ENCODE data around the gene EFCAB9. TPM values are rescaled to one million over a fixed set of nuclear protein-coding genes. Genes with fewer than 3 reads are reported as not detected.

The EFCAB9 gene
- total and polyA plus RNA-seq, 2 donors, result not detected

DNA sequence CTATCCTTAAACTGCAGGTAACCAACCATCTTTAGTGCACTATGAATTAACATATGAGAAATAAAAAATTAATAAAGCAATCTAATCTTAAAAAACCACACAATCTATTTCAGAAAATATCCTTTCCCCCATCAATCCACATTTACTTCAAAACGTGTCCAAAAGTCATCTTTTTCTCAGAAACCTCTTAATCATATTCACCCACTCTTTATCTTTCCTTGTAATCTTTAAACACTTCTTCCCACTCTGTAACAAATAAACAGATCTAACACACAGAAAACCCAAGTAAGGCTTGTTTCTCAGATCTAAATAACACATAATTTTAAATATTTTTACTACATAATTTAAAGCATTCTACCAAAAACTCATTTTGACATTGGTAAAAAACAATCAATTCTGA is 44.4 kb downstream of the EFCAB9 start:
- Histone ChIP-seq H3K27me3 (ENCODE audit: control insufficient read depth in 2 of 2, insufficient read depth in 1 of 2, low read length in 1 of 2) (no peaks in the 10 kb centered on the region), H3K27ac (ENCODE audit: low read depth in 1 of 2, low read length in 1 of 2) (no peak overlapping the region), H3K9me3 (ENCODE audit: control insufficient read depth in 2 of 2, insufficient read depth in 1 of 2, low read length in 1 of 2) (no peaks in the 10 kb centered on the region), H3K36me3 (ENCODE audit: control insufficient read depth in 2 of 2, insufficient read depth in 2 of 2, low read length in 1 of 2) (peaks cover 0 to 4% of the 10 kb centered on the region in 2 donors), H3K4me3 (ENCODE audit: low read length in 2 of 2) (no peak overlapping the region), H3K4me1 (ENCODE audit: control insufficient read depth in 2 of 2, insufficient read depth in 2 of 2, low read length in 2 of 2) (no peaks in the 10 kb centered on the region)
- DNase-seq (ENCODE audit: low read depth in 6 of 9, low spot score in 9 of 9), result no peak
- 10% methylated on average over 1 of the region's 1 CpG for WGBS

DNA sequence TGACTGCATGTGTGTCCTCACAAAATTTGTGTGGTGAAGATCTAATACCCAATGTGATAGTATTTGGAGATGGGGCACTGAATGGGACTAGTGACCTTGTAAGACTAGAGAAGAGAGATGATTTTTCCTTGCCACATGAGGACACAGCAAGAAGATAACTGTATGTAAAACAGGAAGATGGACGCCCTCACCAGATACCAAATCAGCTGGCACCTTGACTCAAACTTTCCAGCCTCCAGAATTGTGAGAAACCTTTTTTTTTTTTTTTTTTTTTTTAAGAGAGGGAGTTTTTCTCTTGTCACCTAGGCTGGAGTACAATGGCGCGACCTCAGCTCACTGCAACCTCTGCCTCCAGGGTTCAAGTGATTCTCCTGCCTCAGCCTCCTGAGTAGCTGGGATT is 49.3 kb downstream of the EFCAB9 start:
- DNase-seq (ENCODE audit: low read depth in 6 of 9, low spot score in 9 of 9), result no peak
- Histone ChIP-seq H3K36me3 (ENCODE audit: control insufficient read depth in 2 of 2, insufficient read depth in 2 of 2, low read length in 1 of 2) (no peaks in the 10 kb centered on the region), H3K9me3 (ENCODE audit: control insufficient read depth in 2 of 2, insufficient read depth in 1 of 2, low read length in 1 of 2) (no peaks in the 10 kb centered on the region), H3K4me1 (ENCODE audit: control insufficient read depth in 2 of 2, insufficient read depth in 2 of 2, low read length in 2 of 2) (no peaks in the 10 kb centered on the region), H3K4me3 (ENCODE audit: low read length in 2 of 2) (no peak overlapping the region), H3K27me3 (ENCODE audit: control insufficient read depth in 2 of 2, insufficient read depth in 1 of 2, low read length in 1 of 2) (no peaks in the 10 kb centered on the region), H3K27ac (ENCODE audit: low read depth in 1 of 2, low read length in 1 of 2) (no peak overlapping the region)
- 97% methylated on average over 3 of the region's 3 CpGs for WGBS

DNA sequence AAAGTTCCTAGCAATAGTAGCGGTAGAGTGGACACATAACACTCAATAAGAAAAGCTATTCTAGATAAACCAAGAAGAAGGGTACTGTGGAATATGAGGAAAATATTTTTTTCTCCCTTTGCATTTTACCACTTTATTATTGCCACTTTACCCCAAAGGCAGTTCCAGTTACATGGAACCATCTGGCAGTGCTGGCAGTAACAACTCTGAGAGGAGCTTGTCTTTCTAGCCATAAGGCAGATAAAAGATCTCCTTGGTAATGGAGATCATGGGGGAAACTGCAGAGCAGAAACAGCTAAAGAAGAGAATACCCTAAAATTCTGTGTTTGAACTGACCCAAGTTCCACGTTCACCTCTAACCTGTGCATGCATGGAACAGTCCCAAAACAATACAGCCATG is 51.1 kb downstream of the EFCAB9 start:
- H3K36me3 ChIP-seq (ENCODE audit: control insufficient read depth in 2 of 2, insufficient read depth in 2 of 2, low read length in 1 of 2), result no peaks in the 10 kb centered on the region
- no peak overlapping the region for H3K4me3 ChIP-seq (ENCODE audit: low read length in 2 of 2)
- H3K4me1 ChIP-seq (ENCODE audit: control insufficient read depth in 2 of 2, insufficient read depth in 2 of 2, low read length in 2 of 2), result no peaks in the 10 kb centered on the region
- 72% methylated on average over 2 of the region's 2 CpGs for WGBS
- no peak overlapping the region for H3K27ac ChIP-seq (ENCODE audit: low read depth in 1 of 2, low read length in 1 of 2)
- DNase-seq (ENCODE audit: low read depth in 6 of 9, low spot score in 9 of 9), result no peak
- no peaks in the 10 kb centered on the region for H3K27me3 ChIP-seq (ENCODE audit: control insufficient read depth in 2 of 2, insufficient read depth in 1 of 2, low read length in 1 of 2)
- H3K9me3 ChIP-seq (ENCODE audit: control insufficient read depth in 2 of 2, insufficient read depth in 1 of 2, low read length in 1 of 2), result no peaks in the 10 kb centered on the region

DNA sequence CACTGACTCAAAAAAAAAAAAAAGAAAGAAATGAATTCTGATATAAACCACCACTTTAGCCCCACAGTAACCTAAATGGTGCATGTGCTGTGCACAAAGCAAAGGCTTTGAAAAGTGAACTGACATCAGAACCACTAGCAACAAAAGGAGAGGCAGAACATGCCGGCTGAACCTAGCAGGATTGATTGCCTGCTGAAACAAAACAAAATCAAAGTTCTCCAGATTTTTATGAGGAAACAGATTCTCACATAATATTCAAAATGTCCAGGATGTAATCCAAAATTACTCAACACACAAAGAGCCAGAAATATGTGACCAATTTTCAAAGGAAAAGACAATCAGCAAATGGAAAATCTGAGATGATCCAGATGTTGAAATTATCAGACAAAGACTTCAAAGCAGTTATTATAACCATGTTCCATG is 51.7 kb downstream of the EFCAB9 start:
- 96% methylated on average over 1 of the region's 1 CpG for WGBS
- Histone ChIP-seq H3K36me3 (ENCODE audit: control insufficient read depth in 2 of 2, insufficient read depth in 2 of 2, low read length in 1 of 2) (no peaks in the 10 kb centered on the region), H3K27ac (ENCODE audit: low read depth in 1 of 2, low read length in 1 of 2) (no peak overlapping the region), H3K4me1 (ENCODE audit: control insufficient read depth in 2 of 2, insufficient read depth in 2 of 2, low read length in 2 of 2) (no peaks in the 10 kb centered on the region), H3K9me3 (ENCODE audit: control insufficient read depth in 2 of 2, insufficient read depth in 1 of 2, low read length in 1 of 2) (no peaks in the 10 kb centered on the region), H3K4me3 (ENCODE audit: low read length in 2 of 2) (no peak overlapping the region), H3K27me3 (ENCODE audit: control insufficient read depth in 2 of 2, insufficient read depth in 1 of 2, low read length in 1 of 2) (no peaks in the 10 kb centered on the region)
- DNase-seq (ENCODE audit: low read depth in 6 of 9, low spot score in 9 of 9), result no peak

DNA sequence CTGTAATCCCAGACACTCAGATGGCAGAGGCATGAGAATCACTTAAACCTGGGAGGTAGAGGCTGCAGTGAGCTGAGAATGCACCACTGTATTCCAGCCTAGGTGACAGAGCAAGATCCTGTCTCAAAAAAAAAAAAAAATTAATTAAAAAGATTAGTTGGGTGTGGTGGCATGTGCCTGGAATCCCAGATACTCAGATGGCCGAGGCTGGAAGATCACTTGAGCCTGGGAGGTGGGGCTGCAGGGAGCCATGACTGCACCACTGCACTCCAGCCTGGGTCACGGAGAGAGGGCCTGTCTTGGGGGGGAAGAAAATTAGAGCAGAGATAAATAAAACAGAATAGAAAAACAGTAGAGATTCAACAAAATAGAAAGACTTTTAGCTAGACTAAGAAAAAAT is 54.7 kb downstream of the EFCAB9 start:
- no peak for DNase-seq (ENCODE audit: low read depth in 6 of 9, low spot score in 9 of 9)
- Histone ChIP-seq H3K4me1 (ENCODE audit: control insufficient read depth in 2 of 2, insufficient read depth in 2 of 2, low read length in 2 of 2) (no peaks in the 10 kb centered on the region), H3K9me3 (ENCODE audit: control insufficient read depth in 2 of 2, insufficient read depth in 1 of 2, low read length in 1 of 2) (peaks cover 0 to 5% of the 10 kb centered on the region in 2 donors), H3K27me3 (ENCODE audit: control insufficient read depth in 2 of 2, insufficient read depth in 1 of 2, low read length in 1 of 2) (no peaks in the 10 kb centered on the region), H3K4me3 (ENCODE audit: low read length in 2 of 2) (no peak overlapping the region), H3K27ac (ENCODE audit: low read depth in 1 of 2, low read length in 1 of 2) (no peak overlapping the region), H3K36me3 (ENCODE audit: control insufficient read depth in 2 of 2, insufficient read depth in 2 of 2, low read length in 1 of 2) (no peaks in the 10 kb centered on the region)
- 99% methylated on average over 2 of the region's 2 CpGs for WGBS

DNA sequence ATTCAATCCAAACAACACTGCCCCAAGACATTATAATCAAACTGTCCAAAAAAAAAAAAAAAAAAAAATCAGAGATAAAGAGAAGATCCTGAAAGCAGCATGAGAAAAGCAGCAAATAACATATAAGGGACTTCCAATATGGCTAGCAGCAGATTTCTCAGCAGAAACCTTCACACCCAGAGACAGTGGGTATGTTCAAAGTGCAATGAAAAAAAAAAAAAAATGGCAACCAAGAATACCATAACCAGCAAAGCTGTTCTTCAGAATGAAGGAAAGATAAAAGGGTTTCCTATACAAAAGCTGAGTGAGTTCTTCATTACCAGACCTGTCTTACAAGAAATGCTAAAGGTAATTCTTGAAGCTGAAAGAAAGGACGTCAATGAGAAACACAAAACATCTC is 57.4 kb downstream of the EFCAB9 start:
- Histone ChIP-seq H3K27me3 (ENCODE audit: control insufficient read depth in 2 of 2, insufficient read depth in 1 of 2, low read length in 1 of 2) (no peaks in the 10 kb centered on the region), H3K36me3 (ENCODE audit: control insufficient read depth in 2 of 2, insufficient read depth in 2 of 2, low read length in 1 of 2) (peaks cover 2 to 3% of the 10 kb centered on the region in 2 donors), H3K4me3 (ENCODE audit: low read length in 2 of 2) (no peak overlapping the region), H3K9me3 (ENCODE audit: control insufficient read depth in 2 of 2, insufficient read depth in 1 of 2, low read length in 1 of 2) (peaks cover 0 to 13% of the 10 kb centered on the region in 2 donors), H3K4me1 (ENCODE audit: control insufficient read depth in 2 of 2, insufficient read depth in 2 of 2, low read length in 2 of 2) (no peaks in the 10 kb centered on the region), H3K27ac (ENCODE audit: low read depth in 1 of 2, low read length in 1 of 2) (no peak overlapping the region)
- DNase-seq (ENCODE audit: low read depth in 6 of 9, low spot score in 9 of 9), result no peak
- WGBS, result 98% methylated on average over 1 of the region's 1 CpG

DNA sequence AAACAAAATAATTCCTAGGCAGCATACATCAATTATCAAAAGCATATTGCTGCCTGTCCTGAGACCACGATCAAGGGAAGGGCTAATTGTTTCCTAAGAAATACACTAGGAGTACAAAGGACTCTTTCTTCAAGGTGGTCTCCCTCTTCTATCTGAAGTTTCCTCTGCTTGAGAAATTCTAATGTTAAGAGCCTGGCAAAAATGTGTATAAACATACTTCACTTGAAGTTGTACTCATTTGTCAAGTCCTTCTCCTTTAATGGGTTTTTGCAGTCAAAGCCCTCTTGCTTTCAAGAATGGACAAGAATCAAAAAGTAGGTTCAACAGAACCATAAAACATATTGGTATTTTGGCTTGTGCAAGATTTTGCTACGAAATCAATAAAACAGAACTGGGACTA is 58.5 kb downstream of the EFCAB9 start:
- peaks cover 2 to 3% of the 10 kb centered on the region in 2 donors for H3K36me3 ChIP-seq (ENCODE audit: control insufficient read depth in 2 of 2, insufficient read depth in 2 of 2, low read length in 1 of 2)
- no peaks in the 10 kb centered on the region for H3K4me1 ChIP-seq (ENCODE audit: control insufficient read depth in 2 of 2, insufficient read depth in 2 of 2, low read length in 2 of 2)
- 98% methylated on average over 2 of the region's 2 CpGs for WGBS
- no peak overlapping the region for H3K27ac ChIP-seq (ENCODE audit: low read depth in 1 of 2, low read length in 1 of 2)
- H3K4me3 ChIP-seq (ENCODE audit: low read length in 2 of 2), result no peak overlapping the region
- no peak for DNase-seq (ENCODE audit: low read depth in 6 of 9, low spot score in 9 of 9)
- H3K9me3 ChIP-seq (ENCODE audit: control insufficient read depth in 2 of 2, insufficient read depth in 1 of 2, low read length in 1 of 2), result peaks cover 0 to 13% of the 10 kb centered on the region in 2 donors
- H3K27me3 ChIP-seq (ENCODE audit: control insufficient read depth in 2 of 2, insufficient read depth in 1 of 2, low read length in 1 of 2), result no peaks in the 10 kb centered on the region

Other genes starting within 250 kb of the EFCAB9 start
- 27.5 TPM for gene FBXW11, start 187.5 kb upstream of the EFCAB9 start, total RNA-seq
- gene FBXW11, start 187.5 kb upstream of the EFCAB9 start, polyA plus RNA-seq, result 12.5 TPM
- 22.0 TPM for gene STK10, start 5.9 kb upstream of the EFCAB9 start, total RNA-seq
- 44.9 TPM for gene STK10, start 5.9 kb upstream of the EFCAB9 start, polyA plus RNA-seq
- 13.2 TPM for gene UBTD2, start 89.6 kb downstream of the EFCAB9 start, total RNA-seq
- 17.8 TPM for gene UBTD2, start 89.6 kb downstream of the EFCAB9 start, polyA plus RNA-seq

Measured in thymus (tissue), 11 donors.